HCT116 (cell line): ENCODE results near the gene RLN3.

Experiments
- POLR2AphosphoS5 ChIP-seq: IDR thresholded peaks from 2 replicates; pipeline ENCODE4 v1.6.1; 2011; ENCODE audit warnings: mild to moderate bottlenecking, low read depth, low read length, moderate library complexity
- TCF7L2 ChIP-seq: IDR thresholded peaks from 2 replicates; pipeline ENCODE4 v1.7.0; 2011; ENCODE audit warnings: borderline replicate concordance, inconsistent platforms; ENCODE audit not compliant: insufficient read depth, insufficient read length; ENCODE audit errors: extremely low read depth
- TF ChIP-seq, protein P1 (sequence below), 3 experiments: fragments of 200-600 bp in 1 of 3; sonication (generic) in 1 of 3; IDR thresholded peaks in 2 of 3; conservative IDR thresholded peaks in 1 of 3; 2 replicates each; pipeline ENCODE4 v1.5.1; 2012 to 2017; ENCODE audit warnings: low read depth in 2 of 3, low read length in 2 of 3, antibody characterized with exemption in 1 of 3, borderline replicate concordance in 1 of 3, control low read depth in 1 of 3, mild to moderate bottlenecking in 1 of 3, mixed read lengths in 1 of 3, mixed run types in 1 of 3, moderate library complexity in 1 of 3; ENCODE audit not compliant: insufficient read depth in 1 of 3

DNA sequence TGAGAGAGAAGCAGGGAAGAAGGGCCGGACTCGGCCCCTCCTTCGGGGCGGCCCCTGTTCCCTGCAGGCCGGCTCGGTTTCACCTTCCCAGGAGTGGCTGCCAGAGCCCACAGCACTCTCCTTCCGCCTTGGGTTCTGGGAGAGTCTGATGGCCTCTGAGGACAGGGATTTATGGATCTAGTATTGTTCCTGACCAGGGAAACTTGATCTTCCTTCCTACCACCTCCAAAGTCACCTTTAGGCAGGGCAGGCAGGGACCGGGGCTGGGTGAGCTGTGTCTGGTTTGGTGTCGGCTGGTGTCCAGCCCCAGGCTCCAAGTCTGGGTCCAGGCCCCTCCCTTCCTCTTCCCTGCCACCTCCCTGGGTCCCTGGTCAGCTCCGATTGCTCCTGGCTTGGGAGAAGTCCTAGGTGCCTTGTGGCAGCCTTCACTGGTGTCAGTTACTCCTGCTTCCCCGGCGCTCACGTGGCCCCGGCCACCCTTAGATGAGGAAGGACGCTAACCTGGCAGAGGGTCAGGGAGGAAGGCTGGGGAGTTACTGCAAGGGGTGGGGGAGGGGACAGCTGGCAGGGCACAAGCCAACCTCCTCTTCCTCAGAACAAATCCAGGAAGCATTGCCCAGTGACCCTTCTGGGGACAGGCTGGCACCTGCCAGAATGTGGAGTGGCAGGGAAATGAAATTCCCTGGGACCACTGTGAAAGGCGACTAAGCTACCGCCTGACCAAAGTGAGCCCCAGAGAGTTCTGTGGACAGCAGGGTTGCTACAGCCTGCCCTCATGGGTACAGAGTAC lies 40.7 kb upstream of the RLN3 start:
- TF ChIP-seq, protein P1, sequence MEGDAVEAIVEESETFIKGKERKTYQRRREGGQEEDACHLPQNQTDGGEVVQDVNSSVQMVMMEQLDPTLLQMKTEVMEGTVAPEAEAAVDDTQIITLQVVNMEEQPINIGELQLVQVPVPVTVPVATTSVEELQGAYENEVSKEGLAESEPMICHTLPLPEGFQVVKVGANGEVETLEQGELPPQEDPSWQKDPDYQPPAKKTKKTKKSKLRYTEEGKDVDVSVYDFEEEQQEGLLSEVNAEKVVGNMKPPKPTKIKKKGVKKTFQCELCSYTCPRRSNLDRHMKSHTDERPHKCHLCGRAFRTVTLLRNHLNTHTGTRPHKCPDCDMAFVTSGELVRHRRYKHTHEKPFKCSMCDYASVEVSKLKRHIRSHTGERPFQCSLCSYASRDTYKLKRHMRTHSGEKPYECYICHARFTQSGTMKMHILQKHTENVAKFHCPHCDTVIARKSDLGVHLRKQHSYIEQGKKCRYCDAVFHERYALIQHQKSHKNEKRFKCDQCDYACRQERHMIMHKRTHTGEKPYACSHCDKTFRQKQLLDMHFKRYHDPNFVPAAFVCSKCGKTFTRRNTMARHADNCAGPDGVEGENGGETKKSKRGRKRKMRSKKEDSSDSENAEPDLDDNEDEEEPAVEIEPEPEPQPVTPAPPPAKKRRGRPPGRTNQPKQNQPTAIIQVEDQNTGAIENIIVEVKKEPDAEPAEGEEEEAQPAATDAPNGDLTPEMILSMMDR (IDR thresholded peaks at IDR 0.05 in 2 of 3, conservative IDR thresholded peaks at IDR 0.05 in 1 of 3; ENCODE audit: borderline replicate concordance in 1 of 3, insufficient read depth in 1 of 3, low read depth in 2 of 3, low read length in 2 of 3) = no peak
- no peak for TF ChIP-seq POLR2AphosphoS5
- TF ChIP-seq TCF7L2 = no peak
